ENCODE results near the gene TSPAN32. TPM values are rescaled to one million over a fixed set of nuclear protein-coding genes. Genes with fewer than 3 reads are reported as not detected.

TSPAN32 gene
- total and polyA plus RNA-seq, 10 of the 15 experiments (the other 5 are each of a cell fraction or from before 2014, with no cell fraction given) = 0.08 TPM; not detected in 9

DNA sequence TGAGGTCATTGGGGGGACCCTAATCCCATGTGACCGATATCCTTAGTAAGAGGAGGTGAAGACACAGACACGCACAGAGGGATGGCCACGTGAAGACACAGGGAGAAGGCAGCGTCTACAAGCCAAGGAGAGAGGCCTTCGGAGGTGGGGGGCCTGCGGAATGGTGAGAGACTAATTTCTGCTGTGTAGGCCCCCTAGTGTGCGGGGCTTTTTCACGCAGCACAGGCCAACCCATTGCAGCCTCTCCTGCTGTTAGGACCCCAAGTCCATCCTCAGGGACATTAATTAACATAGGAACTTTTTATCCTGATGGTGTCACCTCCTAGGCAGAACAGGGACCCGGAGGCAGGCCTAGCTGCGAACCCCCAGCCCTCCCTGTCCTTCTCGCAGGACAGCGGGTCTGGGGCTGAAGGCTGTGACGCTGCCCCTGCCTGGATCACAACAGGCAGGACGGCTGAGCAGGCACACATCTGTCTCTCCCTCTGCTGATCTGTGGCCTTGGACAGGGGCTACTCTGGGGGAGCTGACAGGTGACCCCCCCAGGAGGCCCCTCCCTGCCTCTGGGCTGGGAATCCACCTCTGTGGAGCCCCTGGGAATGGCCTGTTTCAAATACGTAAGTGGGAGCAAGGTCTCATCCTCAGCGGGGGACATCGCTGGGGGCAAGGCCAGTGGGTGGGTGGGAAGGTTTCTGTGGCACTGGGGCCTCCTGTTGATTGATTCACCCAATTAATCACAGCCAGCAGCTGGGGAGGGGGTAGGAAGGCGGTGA is 39.3 kb upstream of the TSPAN32 start:
- WGBS (ENCODE audit: insufficient coverage, insufficient replicate concordance, low lambda C conversion rate, missing lambda C conversion rate) = 47% methylated on average over 18 of the region's 18 CpGs
- no peak overlapping the region for H3K27ac ChIP-seq (ENCODE audit: control insufficient read depth, insufficient read depth)
- FAIRE-seq (no peak), DNase-seq (ENCODE audit: low read depth, low spot score) (no peak), ATAC-seq (no peak)
- H3K9ac ChIP-seq (ENCODE audit: control insufficient read depth, insufficient read depth, low read length) = no peak overlapping the region
- no peaks in the 10 kb centered on the region for H4K20me1 ChIP-seq (ENCODE audit: control insufficient read depth, insufficient read depth)
- no peak for TF ChIP-seq TARDBP (IDR thresholded peaks at IDR 0.05; ENCODE audit: borderline replicate concordance)
- no peak for TF ChIP-seq ATF2 (IDR thresholded peaks at IDR 0.05; ENCODE audit: low read length)
- TF ChIP-seq, protein P1, sequence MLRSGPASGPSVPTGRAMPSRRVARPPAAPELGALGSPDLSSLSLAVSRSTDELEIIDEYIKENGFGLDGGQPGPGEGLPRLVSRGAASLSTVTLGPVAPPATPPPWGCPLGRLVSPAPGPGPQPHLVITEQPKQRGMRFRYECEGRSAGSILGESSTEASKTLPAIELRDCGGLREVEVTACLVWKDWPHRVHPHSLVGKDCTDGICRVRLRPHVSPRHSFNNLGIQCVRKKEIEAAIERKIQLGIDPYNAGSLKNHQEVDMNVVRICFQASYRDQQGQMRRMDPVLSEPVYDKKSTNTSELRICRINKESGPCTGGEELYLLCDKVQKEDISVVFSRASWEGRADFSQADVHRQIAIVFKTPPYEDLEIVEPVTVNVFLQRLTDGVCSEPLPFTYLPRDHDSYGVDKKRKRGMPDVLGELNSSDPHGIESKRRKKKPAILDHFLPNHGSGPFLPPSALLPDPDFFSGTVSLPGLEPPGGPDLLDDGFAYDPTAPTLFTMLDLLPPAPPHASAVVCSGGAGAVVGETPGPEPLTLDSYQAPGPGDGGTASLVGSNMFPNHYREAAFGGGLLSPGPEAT (IDR thresholded peaks at IDR 0.05; ENCODE audit: low read depth) = no peak
- no peak for TF ChIP-seq MEF2B (IDR thresholded peaks at IDR 0.05; ENCODE audit: partially characterized antibody, poor library complexity, severe bottlenecking)
- H3K9me3 ChIP-seq (replicated peaks; ENCODE audit: control insufficient read depth, insufficient read depth, low read length) = no peaks in the 10 kb centered on the region
- H3K4me1 ChIP-seq (ENCODE audit: control insufficient read depth, insufficient read depth, low read length) = peaks cover 15% of the 10 kb centered on the region
- no peak overlapping the region for H3K4me3 ChIP-seq
- SMC1A ChIA-PET (ENCODE audit: uncharacterized antibody, unreplicated experiment) = no interaction called here
- RAD21 ChIA-PET (ENCODE audit: unreplicated experiment) = no interaction called here
- H3K27me3 ChIP-seq (replicated peaks in 1 of 2; ENCODE audit: control insufficient read depth in 2 of 2, insufficient read depth in 2 of 2, low read length in 1 of 2) = no peaks in the 10 kb centered on the region
- H3K79me2 ChIP-seq (ENCODE audit: control insufficient read depth, insufficient read depth, low read length) = no peaks in the 10 kb centered on the region
- H3K4me2 ChIP-seq (ENCODE audit: control insufficient read depth, insufficient read depth) = no peak overlapping the region
- H2AFZ ChIP-seq (ENCODE audit: control insufficient read depth, low read depth, low read length) = no peak overlapping the region
- in situ Hi-C loops (cut with MboI) (no loop called here), intact Hi-C loops (cut with micrococcal nuclease; ENCODE audit: unreplicated experiment) (no loop called here)
- H3K36me3 ChIP-seq (ENCODE audit: control insufficient read depth in 2 of 2, insufficient read depth in 2 of 2, low read length in 1 of 2) = no peaks in the 10 kb centered on the region
- no TSS peak for BruUV-seq (replicated peaks)
- POLR2A ChIA-PET = no interaction called here
- CTCF ChIA-PET = no interaction called here

Measured in GM12878 (cell line).